GM21447 (cell line): ENCODE measurements around the gene DNM2.
"Not testable (repeated sequence)": the region's sequence is repeated elsewhere in the genome, so short reads cannot be mapped to it uniquely, and the experiment has no call there.

ENCODE experiments used
- ATAC-seq: cut with Tn5 transposase; IDR thresholded peaks from one replicate; pipeline ENCODE4 v1.9.1; 2021; ENCODE audit not compliant: unreplicated experiment

The DNM2 gene

GRCh38 chr19:10858204-10858828, 140.4 kb downstream of the DNM2 start:
- ATAC-seq, result no peak

GRCh38 chr19:10861103-10861651, 143.3 kb downstream of the DNM2 start:
- ATAC-seq, result no peak

- ATAC-seq, result no peak
Measured at GRCh38 chr19:10862561-10863106, 144.8 kb downstream of the DNM2 start.

GRCh38 chr19:10863107-10863717, 145.3 kb downstream of the DNM2 start:
- no peak for ATAC-seq

- no peak for ATAC-seq
Measured at GRCh38 chr19:10864538-10864899, 146.6 kb downstream of the DNM2 start.

- no peak for ATAC-seq
Measured at GRCh38 chr19:10866495-10866894, 148.6 kb downstream of the DNM2 start.

- ATAC-seq, result no peak
Measured at GRCh38 chr19:10868872-10869547, 151.1 kb downstream of the DNM2 start.

GRCh38 chr19:10869872-10870311, 152.0 kb downstream of the DNM2 start:
- ATAC-seq, result not testable (repeated sequence)

GRCh38 chr19:10870501-10870954, 152.6 kb downstream of the DNM2 start:
- ATAC-seq, result peak; percentile 3

GRCh38 chr19:10870955-10871603, 153.2 kb downstream of the DNM2 start, which contains the start of gene CARM1:
TSS of gene CARM1 (plus strand) at chr19:10871553. CDS start at chr19:10871703, 150 bp downstream.
- ATAC-seq, result peak; percentile 62

GRCh38 chr19:10871711-10872545, 154.0 kb downstream of the DNM2 start:
- ATAC-seq, result no peak

- no peak for ATAC-seq
Measured at GRCh38 chr19:10872546-10873107, 154.7 kb downstream of the DNM2 start.

- no peak for ATAC-seq
Measured at GRCh38 chr19:10874024-10874423, 156.1 kb downstream of the DNM2 start.

- ATAC-seq, result peak; percentile 65
Measured at GRCh38 chr19:10876459-10877240, 158.8 kb downstream of the DNM2 start.

- not testable (repeated sequence) for ATAC-seq
Measured at GRCh38 chr19:10877608-10878007, 159.7 kb downstream of the DNM2 start.

GRCh38 chr19:10878253-10878652, 160.4 kb downstream of the DNM2 start:
- no peak for ATAC-seq
